Thyroid gland (tissue), 4 donors: ENCODE data around the gene SP4.

ENCODE experiments used
- POLR2A ChIP-seq, 2 donors: fragments of 450-650 bp; IDR thresholded peaks; one replicate each; pipeline ENCODE4 v1.6.1; 2017; ENCODE audit warnings: antibody characterized with exemption in 2 of 2, mild to moderate bottlenecking in 2 of 2, moderate library complexity in 1 of 2
- TF ChIP-seq, protein P1 (sequence below), 6 experiments: fragments of 200-600 bp in 3 of 6; fragments of 450-650 bp in 3 of 6; sonication (generic) in 3 of 6; IDR thresholded peaks; one replicate each; pipeline ENCODE4 v1.5.1; 2016 to 2019; ENCODE audit warnings: antibody characterized with exemption in 6 of 6, mild to moderate bottlenecking in 2 of 6, inconsistent platforms in 1 of 6, moderate library complexity in 1 of 6

DNA sequence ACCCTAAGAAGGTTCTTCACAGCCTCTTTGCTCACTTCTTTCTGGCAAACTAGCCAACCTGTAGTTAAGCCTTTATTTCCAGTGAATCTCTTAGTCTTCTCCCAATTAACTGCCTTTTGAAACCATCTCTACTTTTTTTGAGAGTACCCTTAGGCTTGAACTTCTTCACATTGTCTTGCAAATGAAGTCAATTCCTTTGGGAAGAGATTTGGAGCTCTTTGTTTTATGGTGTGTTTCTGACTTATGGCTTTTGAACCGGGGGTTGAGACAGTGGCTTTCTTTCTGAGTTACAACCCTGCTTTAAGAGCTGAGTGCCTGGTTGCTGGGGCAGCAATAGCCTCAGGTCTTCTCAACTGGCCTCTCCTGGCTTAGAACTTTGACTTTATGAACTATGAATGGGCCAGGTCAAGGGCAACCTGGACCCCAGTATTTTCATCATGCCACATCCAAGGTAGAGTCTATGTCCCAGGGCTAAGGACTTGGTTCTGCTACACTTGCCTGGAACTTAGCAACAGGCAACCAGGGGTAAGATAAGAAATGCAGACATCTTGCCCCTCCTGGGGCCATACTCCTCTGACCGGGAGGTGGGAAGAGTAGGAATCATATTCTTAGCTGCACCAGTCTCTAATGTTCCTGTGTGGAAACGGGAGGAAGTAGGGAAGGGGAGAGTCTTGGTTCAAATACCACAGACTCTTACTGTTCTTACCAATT, 53.0 kb downstream of the SP4 start:
- TF ChIP-seq POLR2A (IDR thresholded peaks at IDR 0.05): no peak
- TF ChIP-seq, protein P1, sequence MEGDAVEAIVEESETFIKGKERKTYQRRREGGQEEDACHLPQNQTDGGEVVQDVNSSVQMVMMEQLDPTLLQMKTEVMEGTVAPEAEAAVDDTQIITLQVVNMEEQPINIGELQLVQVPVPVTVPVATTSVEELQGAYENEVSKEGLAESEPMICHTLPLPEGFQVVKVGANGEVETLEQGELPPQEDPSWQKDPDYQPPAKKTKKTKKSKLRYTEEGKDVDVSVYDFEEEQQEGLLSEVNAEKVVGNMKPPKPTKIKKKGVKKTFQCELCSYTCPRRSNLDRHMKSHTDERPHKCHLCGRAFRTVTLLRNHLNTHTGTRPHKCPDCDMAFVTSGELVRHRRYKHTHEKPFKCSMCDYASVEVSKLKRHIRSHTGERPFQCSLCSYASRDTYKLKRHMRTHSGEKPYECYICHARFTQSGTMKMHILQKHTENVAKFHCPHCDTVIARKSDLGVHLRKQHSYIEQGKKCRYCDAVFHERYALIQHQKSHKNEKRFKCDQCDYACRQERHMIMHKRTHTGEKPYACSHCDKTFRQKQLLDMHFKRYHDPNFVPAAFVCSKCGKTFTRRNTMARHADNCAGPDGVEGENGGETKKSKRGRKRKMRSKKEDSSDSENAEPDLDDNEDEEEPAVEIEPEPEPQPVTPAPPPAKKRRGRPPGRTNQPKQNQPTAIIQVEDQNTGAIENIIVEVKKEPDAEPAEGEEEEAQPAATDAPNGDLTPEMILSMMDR (IDR thresholded peaks at IDR 0.05): no peak
